Thyroid gland (tissue), 4 donors: ENCODE data around the gene SF3B1.

Source experiments
- CTCF ChIP-seq, 6 experiments: fragments of 200-600 bp in 3 of 6; fragments of 450-650 bp in 3 of 6; sonication (generic) in 3 of 6; IDR thresholded peaks; one replicate each; pipeline ENCODE4 v1.5.1; 2016 to 2019; ENCODE audit warnings: antibody characterized with exemption in 6 of 6, mild to moderate bottlenecking in 2 of 6, inconsistent platforms in 1 of 6, moderate library complexity in 1 of 6
- POLR2A ChIP-seq, 2 donors: fragments of 450-650 bp; IDR thresholded peaks; one replicate each; pipeline ENCODE4 v1.6.1; 2017; ENCODE audit warnings: antibody characterized with exemption in 2 of 2, mild to moderate bottlenecking in 2 of 2, moderate library complexity in 1 of 2

GRCh38 chr2:197477797-197478196 is 43.0 kb upstream of the SF3B1 start:
- TF ChIP-seq CTCF (IDR thresholded peaks at IDR 0.05): no peak
- TF ChIP-seq POLR2A (IDR thresholded peaks at IDR 0.05): no peak
